HFFc6 (cell line): Measurements from ENCODE around the gene RIMS4. TPM values are rescaled to one million over a fixed set of nuclear protein-coding genes. Genes with fewer than 3 reads are reported as not detected.

Experiments used
- DNase-seq: peaks from one replicate; pipeline ENCODE4 v3.0.0-alpha.2; 2018
- H3K27ac Mint-ChIP-seq: 2 replicates; pipeline ENCODE4 v1.8.0; 2020; ENCODE audit warnings: mild to moderate bottlenecking, mixed read lengths
- H3K27me3 Mint-ChIP-seq: 2 replicates; pipeline ENCODE4 v1.8.0; 2021; ENCODE audit warnings: mild to moderate bottlenecking, moderate library complexity, mixed read lengths; ENCODE audit not compliant: insufficient read depth
- H3K36me3 Mint-ChIP-seq: 2 replicates; pipeline ENCODE4 v1.8.0; 2021; ENCODE audit warnings: low read depth, mixed read lengths
- H3K4me1 Mint-ChIP-seq: 2 replicates; pipeline ENCODE4 v1.8.0; 2020; ENCODE audit warnings: low read depth, mixed read lengths
- H3K4me3 Mint-ChIP-seq: 2 replicates; pipeline ENCODE4 v1.8.0; 2020; ENCODE audit warnings: mild to moderate bottlenecking, moderate library complexity, mixed read lengths
- H3K9me3 Mint-ChIP-seq: 2 replicates; pipeline ENCODE4 v1.8.0; 2020; ENCODE audit warnings: mild to moderate bottlenecking, mixed read lengths
- CTCF ChIP-seq: fragments of 200-600 bp; sonication (generic); IDR thresholded peaks from 2 replicates; pipeline ENCODE4 v1.5.0; 2021; ENCODE audit warnings: antibody characterized with exemption, mild to moderate bottlenecking
- total RNA-seq, 6 experiments: library from RNA; stranded (reverse); fragmentation: NEBNext Ultra II Directional; extraction: Animal tissue kit (Norgen Biotek cat#: 25700); gene quantifications; 2 replicates in 1 of 6; 3 replicates in 5 of 6; pipeline ENCODE4 v1.2.3, GENCODE V29; 2021

The RIMS4 gene
- total RNA-seq, 6 experiments from 2014 or later = not detected

GRCh38 chr20:44803383-44803941 is 6.9 kb downstream of the RIMS4 start:
- peaks cover 8% of the 10 kb centered on the region for H3K4me1 Mint-ChIP-seq
- TF ChIP-seq CTCF = no peak
- H3K9me3 Mint-ChIP-seq = no peaks in the 10 kb centered on the region
- no peak for DNase-seq
- H3K4me3 Mint-ChIP-seq = no peak overlapping the region
- no peak overlapping the region for H3K27ac Mint-ChIP-seq
- no peaks in the 10 kb centered on the region for H3K36me3 Mint-ChIP-seq
- H3K27me3 Mint-ChIP-seq = peaks cover 37% of the 10 kb centered on the region

GRCh38 chr20:44802702-44803101 is 7.6 kb downstream of the RIMS4 start:
- Mint-ChIP-seq H3K9me3 (no peaks in the 10 kb centered on the region), H3K36me3 (no peaks in the 10 kb centered on the region), H3K27me3 (peaks cover 37% of the 10 kb centered on the region), H3K4me1 (peaks cover 8% of the 10 kb centered on the region), H3K27ac (no peak overlapping the region), H3K4me3 (no peak overlapping the region)
- no peak for TF ChIP-seq CTCF
- DNase-seq = no peak

- peaks cover 8% of the 10 kb centered on the region for H3K4me1 Mint-ChIP-seq
- H3K9me3 Mint-ChIP-seq = no peaks in the 10 kb centered on the region
- H3K27me3 Mint-ChIP-seq = peaks cover 30% of the 10 kb centered on the region
- TF ChIP-seq CTCF = peak; percentile 43; the same call in 1 of the 2 replicates
- no peaks in the 10 kb centered on the region for H3K36me3 Mint-ChIP-seq
- no peak overlapping the region for H3K4me3 Mint-ChIP-seq
- no peak overlapping the region for H3K27ac Mint-ChIP-seq
- DNase-seq = no peak
Observed at GRCh38 chr20:44800391-44801046, 9.8 kb downstream of the RIMS4 start.

GRCh38 chr20:44799691-44800090 is 10.7 kb downstream of the RIMS4 start:
- DNase-seq = no peak
- H3K27ac Mint-ChIP-seq = no peak overlapping the region
- H3K4me3 Mint-ChIP-seq = no peak overlapping the region
- peaks cover 8% of the 10 kb centered on the region for H3K4me1 Mint-ChIP-seq
- peaks cover 33% of the 10 kb centered on the region for H3K27me3 Mint-ChIP-seq
- no peak for TF ChIP-seq CTCF
- H3K9me3 Mint-ChIP-seq = no peaks in the 10 kb centered on the region
- no peaks in the 10 kb centered on the region for H3K36me3 Mint-ChIP-seq

- Mint-ChIP-seq H3K9me3 (no peaks in the 10 kb centered on the region), H3K4me1 (peaks cover 8% of the 10 kb centered on the region), H3K27ac (no peak overlapping the region), H3K4me3 (no peak overlapping the region), H3K36me3 (no peaks in the 10 kb centered on the region), H3K27me3 (peaks cover 37% of the 10 kb centered on the region)
- TF ChIP-seq CTCF = no peak
- DNase-seq = no peak
Observed at GRCh38 chr20:44796758-44797457, 13.4 kb downstream of the RIMS4 start.
